ENCODE measurements around the gene ALG3. TPM values are rescaled to one million over a fixed set of nuclear protein-coding genes. Genes with fewer than 3 reads are reported as not detected.

Gene ALG3
- total and polyA plus RNA-seq, 2 of the 4 experiments (the other 2 are of a cell fraction) = 19.5 to 52.6 TPM

DNA sequence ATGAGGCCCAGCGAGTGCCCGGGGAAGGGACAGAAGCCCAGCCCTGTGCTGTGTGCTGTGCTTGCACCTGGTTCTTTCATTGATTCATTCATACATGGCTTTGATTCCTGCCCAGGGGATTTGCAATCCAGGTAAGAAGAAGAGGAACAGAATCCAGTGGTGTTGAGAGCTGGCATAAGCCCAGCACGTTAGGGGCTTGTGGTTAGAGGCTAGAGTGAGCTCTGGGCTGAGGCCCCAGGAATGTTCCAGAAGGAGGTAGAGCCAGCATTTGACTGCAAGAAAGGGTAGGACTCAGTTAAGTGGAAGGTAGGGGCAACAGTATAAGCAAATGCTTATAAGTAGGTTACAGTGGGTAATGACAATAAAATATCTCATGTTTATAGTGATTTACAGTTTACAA is 17.1 kb downstream of the ALG3 start:
- Histone ChIP-seq H3K27me3 (ENCODE audit: control insufficient read depth, insufficient read depth, low read length) (peaks cover 66% of the 10 kb centered on the region), H3K4me1 (ENCODE audit: control insufficient read depth, insufficient read depth, low read length) (no peaks in the 10 kb centered on the region; the same call in 1 of the 2 replicates), H2AK9ac (replicated peaks; ENCODE audit: low read depth, low read length, poor library complexity) (no peak overlapping the region), H2BK15ac (ENCODE audit: low read depth, low read length) (no peak overlapping the region), H3K9me3 (ENCODE audit: control insufficient read depth, insufficient read depth, low read length) (no peaks in the 10 kb centered on the region), H2AK5ac (ENCODE audit: low read depth, low read length) (no peak overlapping the region), H3K36me3 (ENCODE audit: control insufficient read depth, insufficient read depth, low read length) (no peaks in the 10 kb centered on the region), H4K5ac (ENCODE audit: low read depth, low read length) (no peak overlapping the region), H3K23ac (ENCODE audit: low read depth, low read length) (no peak overlapping the region), H4K20me1 (ENCODE audit: insufficient read depth, low read length) (no peaks in the 10 kb centered on the region; the same call in 1 of the 2 replicates), H3K9ac (ENCODE audit: low read depth, low read length) (no peak overlapping the region), H2BK20ac (ENCODE audit: low read depth, low read length) (no peak overlapping the region), H3K9me1 (ENCODE audit: insufficient read depth, low read length) (0 out of 2 replicates have a peak, but pooled peaks cover 3% of the 10 kb centered on the region), H3K56ac (ENCODE audit: extremely low read depth, insufficient read depth, low read length) (no peak overlapping the region), H3K4me3 (ENCODE audit: insufficient read depth, low read depth, low read length) (no peak overlapping the region), H2BK5ac (ENCODE audit: low read depth, low read length, poor library complexity, severe bottlenecking) (no peak overlapping the region), H2BK120ac (ENCODE audit: low read depth, low read length) (no peak overlapping the region), H3K79me1 (ENCODE audit: low read depth in 1 of 2, low read length in 2 of 2) (no peaks in the 10 kb centered on the region), H2AFZ (replicated peaks; ENCODE audit: low read length, poor library complexity) (no peak overlapping the region), H3K27ac (ENCODE audit: insufficient read depth, low read length) (no peak overlapping the region), H3K14ac (replicated peaks; ENCODE audit: low read depth, low read length) (no peak overlapping the region), H3K4ac (ENCODE audit: low read depth, low read length) (no peak overlapping the region), H4K91ac (ENCODE audit: insufficient read depth, low read depth, low read length) (no peak overlapping the region), H4K8ac (ENCODE audit: low read depth in 2 of 2, low read length in 2 of 2) (no peak overlapping the region), H3K4me2 (ENCODE audit: low read depth, low read length) (no peak overlapping the region), H3K18ac (ENCODE audit: low read depth, low read length) (no peak overlapping the region)
- BruUV-seq (replicated peaks) = no TSS peak
- intact Hi-C loops (cut with micrococcal nuclease) (no loop called here), in situ Hi-C loops (cut with MboI; ENCODE audit: low sequenced_read_pairs) (no loop called here), dilution Hi-C loops (cut with HindIII; ENCODE audit: low sequenced_read_pairs, unreplicated experiment) (no loop called here)
- CTCF ChIA-PET = interaction anchor here (1.4 kb wide), 1 partner anchor 18 kb away, joined by 4 read pairs; the partner anchor contains the start of gene EEF1AKMT4
- no peak for ATAC-seq (ENCODE audit: low read depth)
- POLR2A ChIA-PET (ENCODE audit: unreplicated experiment) = no interaction called here
- WGBS, 2 experiments (ENCODE audit: extremely low coverage in 2 of 2, insufficient read length in 1 of 2) = 14% methylated on average over 1 of the region's 3 CpGs; no CpG with 5 or more reads in 1 of the 2 experiments
- TF ChIP-seq SMC3 (IDR thresholded peaks at IDR 0.05; ENCODE audit: low read depth, low read length) (no peak), NFE2L2 (IDR thresholded peaks at IDR 0.05; ENCODE audit: low read depth, low read length) (no peak), POLR2A (IDR thresholded peaks at IDR 0.05; ENCODE audit: low read depth, low read length) (no peak), RFX5 (IDR thresholded peaks at IDR 0.05; ENCODE audit: low read depth, low read length) (no peak), MXI1 (IDR thresholded peaks at IDR 0.05; ENCODE audit: borderline replicate concordance, low read depth, low read length) (no peak), CHD1 (IDR thresholded peaks at IDR 0.05; ENCODE audit: low read depth, low read length) (no peak), FOS (IDR thresholded peaks at IDR 0.05; ENCODE audit: low read depth, low read length) (no peak), MAFK (IDR thresholded peaks at IDR 0.05; ENCODE audit: low read depth, low read length) (no peak), RCOR1 (IDR thresholded peaks at IDR 0.05; ENCODE audit: insufficient replicate concordance, low read length) (no peak)
- TF ChIP-seq, protein P1, sequence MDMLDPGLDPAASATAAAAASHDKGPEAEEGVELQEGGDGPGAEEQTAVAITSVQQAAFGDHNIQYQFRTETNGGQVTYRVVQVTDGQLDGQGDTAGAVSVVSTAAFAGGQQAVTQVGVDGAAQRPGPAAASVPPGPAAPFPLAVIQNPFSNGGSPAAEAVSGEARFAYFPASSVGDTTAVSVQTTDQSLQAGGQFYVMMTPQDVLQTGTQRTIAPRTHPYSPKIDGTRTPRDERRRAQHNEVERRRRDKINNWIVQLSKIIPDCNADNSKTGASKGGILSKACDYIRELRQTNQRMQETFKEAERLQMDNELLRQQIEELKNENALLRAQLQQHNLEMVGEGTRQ (IDR thresholded peaks at IDR 0.05; ENCODE audit: low read depth, low read length) = no peak
- TF ChIP-seq, protein P2, sequence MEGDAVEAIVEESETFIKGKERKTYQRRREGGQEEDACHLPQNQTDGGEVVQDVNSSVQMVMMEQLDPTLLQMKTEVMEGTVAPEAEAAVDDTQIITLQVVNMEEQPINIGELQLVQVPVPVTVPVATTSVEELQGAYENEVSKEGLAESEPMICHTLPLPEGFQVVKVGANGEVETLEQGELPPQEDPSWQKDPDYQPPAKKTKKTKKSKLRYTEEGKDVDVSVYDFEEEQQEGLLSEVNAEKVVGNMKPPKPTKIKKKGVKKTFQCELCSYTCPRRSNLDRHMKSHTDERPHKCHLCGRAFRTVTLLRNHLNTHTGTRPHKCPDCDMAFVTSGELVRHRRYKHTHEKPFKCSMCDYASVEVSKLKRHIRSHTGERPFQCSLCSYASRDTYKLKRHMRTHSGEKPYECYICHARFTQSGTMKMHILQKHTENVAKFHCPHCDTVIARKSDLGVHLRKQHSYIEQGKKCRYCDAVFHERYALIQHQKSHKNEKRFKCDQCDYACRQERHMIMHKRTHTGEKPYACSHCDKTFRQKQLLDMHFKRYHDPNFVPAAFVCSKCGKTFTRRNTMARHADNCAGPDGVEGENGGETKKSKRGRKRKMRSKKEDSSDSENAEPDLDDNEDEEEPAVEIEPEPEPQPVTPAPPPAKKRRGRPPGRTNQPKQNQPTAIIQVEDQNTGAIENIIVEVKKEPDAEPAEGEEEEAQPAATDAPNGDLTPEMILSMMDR (conservative IDR thresholded peaks at IDR 0.05; ENCODE audit: low read depth, low read length) = no peak
- TF ChIP-seq, protein P3, sequence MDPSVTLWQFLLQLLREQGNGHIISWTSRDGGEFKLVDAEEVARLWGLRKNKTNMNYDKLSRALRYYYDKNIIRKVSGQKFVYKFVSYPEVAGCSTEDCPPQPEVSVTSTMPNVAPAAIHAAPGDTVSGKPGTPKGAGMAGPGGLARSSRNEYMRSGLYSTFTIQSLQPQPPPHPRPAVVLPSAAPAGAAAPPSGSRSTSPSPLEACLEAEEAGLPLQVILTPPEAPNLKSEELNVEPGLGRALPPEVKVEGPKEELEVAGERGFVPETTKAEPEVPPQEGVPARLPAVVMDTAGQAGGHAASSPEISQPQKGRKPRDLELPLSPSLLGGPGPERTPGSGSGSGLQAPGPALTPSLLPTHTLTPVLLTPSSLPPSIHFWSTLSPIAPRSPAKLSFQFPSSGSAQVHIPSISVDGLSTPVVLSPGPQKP (IDR thresholded peaks at IDR 0.05; ENCODE audit: borderline replicate concordance, low read depth, low read length) = no peak
- no peak for DNase-seq
